Panc1 (cell line): Measurements from ENCODE around the gene RASSF7.

Experiments
- POLR2AphosphoS5 ChIP-seq: IDR thresholded peaks from 2 replicates; pipeline ENCODE4 v1.6.1; 2012; ENCODE audit warnings: mild to moderate bottlenecking, low read depth, low read length, moderate library complexity
- SIN3A ChIP-seq: IDR thresholded peaks from 2 replicates; pipeline ENCODE4 v1.6.1; 2012; ENCODE audit warnings: low read depth, mild to moderate bottlenecking, low read length, moderate library complexity, borderline replicate concordance; ENCODE audit not compliant: insufficient read depth
- TCF7L2 ChIP-seq: IDR thresholded peaks from 2 replicates; pipeline ENCODE4 v1.6.1; 2011; ENCODE audit warnings: mild to moderate bottlenecking, low read depth, low read length, inconsistent platforms
- TF ChIP-seq, protein P1 (sequence below): fragments of 450-650 bp; IDR thresholded peaks from 2 replicates; pipeline ENCODE4 v1.5.1; 2017; ENCODE audit warnings: mild to moderate bottlenecking
- TF ChIP-seq, protein P2 (sequence below), 2 experiments: IDR thresholded peaks; 2 replicates each; pipeline ENCODE4 v1.6.1; 2011 to 2012; ENCODE audit warnings: low read depth in 2 of 2, control low read depth in 1 of 2, low read length in 1 of 2, mild to moderate bottlenecking in 1 of 2, moderate library complexity in 1 of 2; ENCODE audit not compliant: insufficient read depth in 1 of 2

DNA sequence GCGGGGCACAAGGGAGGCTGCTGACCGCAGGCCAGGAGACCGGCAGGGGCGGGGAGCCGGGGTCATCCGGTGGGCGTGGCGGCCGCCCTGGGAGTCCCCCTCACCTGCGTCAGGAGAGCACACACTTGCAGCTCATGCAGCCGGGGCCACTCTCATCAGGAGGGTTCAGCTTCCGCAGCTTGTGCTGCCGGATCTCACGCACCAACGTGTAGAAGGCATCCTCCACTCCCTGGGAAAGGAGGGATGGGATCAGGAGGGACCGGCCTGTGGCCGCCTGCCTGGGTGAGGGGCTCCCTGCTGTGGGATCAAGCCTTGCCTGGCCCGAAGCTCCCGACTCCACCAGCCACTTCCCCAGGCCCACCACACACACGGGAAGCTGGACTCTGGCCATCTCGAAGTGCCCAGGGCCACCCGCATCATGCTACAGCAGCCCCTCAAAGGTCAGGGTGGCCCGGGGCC lies 28.2 kb upstream of the RASSF7 start:
- TF ChIP-seq, protein P1, sequence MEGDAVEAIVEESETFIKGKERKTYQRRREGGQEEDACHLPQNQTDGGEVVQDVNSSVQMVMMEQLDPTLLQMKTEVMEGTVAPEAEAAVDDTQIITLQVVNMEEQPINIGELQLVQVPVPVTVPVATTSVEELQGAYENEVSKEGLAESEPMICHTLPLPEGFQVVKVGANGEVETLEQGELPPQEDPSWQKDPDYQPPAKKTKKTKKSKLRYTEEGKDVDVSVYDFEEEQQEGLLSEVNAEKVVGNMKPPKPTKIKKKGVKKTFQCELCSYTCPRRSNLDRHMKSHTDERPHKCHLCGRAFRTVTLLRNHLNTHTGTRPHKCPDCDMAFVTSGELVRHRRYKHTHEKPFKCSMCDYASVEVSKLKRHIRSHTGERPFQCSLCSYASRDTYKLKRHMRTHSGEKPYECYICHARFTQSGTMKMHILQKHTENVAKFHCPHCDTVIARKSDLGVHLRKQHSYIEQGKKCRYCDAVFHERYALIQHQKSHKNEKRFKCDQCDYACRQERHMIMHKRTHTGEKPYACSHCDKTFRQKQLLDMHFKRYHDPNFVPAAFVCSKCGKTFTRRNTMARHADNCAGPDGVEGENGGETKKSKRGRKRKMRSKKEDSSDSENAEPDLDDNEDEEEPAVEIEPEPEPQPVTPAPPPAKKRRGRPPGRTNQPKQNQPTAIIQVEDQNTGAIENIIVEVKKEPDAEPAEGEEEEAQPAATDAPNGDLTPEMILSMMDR: no peak
- TF ChIP-seq POLR2AphosphoS5 (no peak), SIN3A (no peak), TCF7L2 (no peak)
- TF ChIP-seq, protein P2, sequence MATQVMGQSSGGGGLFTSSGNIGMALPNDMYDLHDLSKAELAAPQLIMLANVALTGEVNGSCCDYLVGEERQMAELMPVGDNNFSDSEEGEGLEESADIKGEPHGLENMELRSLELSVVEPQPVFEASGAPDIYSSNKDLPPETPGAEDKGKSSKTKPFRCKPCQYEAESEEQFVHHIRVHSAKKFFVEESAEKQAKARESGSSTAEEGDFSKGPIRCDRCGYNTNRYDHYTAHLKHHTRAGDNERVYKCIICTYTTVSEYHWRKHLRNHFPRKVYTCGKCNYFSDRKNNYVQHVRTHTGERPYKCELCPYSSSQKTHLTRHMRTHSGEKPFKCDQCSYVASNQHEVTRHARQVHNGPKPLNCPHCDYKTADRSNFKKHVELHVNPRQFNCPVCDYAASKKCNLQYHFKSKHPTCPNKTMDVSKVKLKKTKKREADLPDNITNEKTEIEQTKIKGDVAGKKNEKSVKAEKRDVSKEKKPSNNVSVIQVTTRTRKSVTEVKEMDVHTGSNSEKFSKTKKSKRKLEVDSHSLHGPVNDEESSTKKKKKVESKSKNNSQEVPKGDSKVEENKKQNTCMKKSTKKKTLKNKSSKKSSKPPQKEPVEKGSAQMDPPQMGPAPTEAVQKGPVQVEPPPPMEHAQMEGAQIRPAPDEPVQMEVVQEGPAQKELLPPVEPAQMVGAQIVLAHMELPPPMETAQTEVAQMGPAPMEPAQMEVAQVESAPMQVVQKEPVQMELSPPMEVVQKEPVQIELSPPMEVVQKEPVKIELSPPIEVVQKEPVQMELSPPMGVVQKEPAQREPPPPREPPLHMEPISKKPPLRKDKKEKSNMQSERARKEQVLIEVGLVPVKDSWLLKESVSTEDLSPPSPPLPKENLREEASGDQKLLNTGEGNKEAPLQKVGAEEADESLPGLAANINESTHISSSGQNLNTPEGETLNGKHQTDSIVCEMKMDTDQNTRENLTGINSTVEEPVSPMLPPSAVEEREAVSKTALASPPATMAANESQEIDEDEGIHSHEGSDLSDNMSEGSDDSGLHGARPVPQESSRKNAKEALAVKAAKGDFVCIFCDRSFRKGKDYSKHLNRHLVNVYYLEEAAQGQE (IDR thresholded peaks at IDR 0.05; ENCODE audit: insufficient read depth in 1 of 2, low read depth in 2 of 2, low read length in 1 of 2): no peak
